HEK293 (cell line): ENCODE data around the gene MYZAP.

Experiments
- CTCF ChIA-PET: fragments of 350-600 bp; formaldehyde crosslinking; extraction: SDS; loops from one replicate; lab custom pipeline; 2021; ENCODE audit warnings: antibody characterized with exemption; lab: Yijun Ruan, JAX
- POLR2A ChIA-PET: fragments of 300-600 bp; formaldehyde crosslinking; extraction: SDS; loops from one replicate; lab custom pipeline; 2020; ENCODE audit warnings: antibody characterized with exemption, inconsistent platforms; lab: Yijun Ruan, JAX
- H3K27ac ChIP-seq: fragments of 200-500 bp; sonication (Bioruptor generic); 2 replicates; pipeline ENCODE4 v1.5.1; 2014; ENCODE audit warnings: low read depth, low read length, control low read depth, inconsistent platforms; ENCODE audit errors: extremely low read depth
- H3K36me3 ChIP-seq, 2 experiments: fragments of 200-500 bp in 1 of 2; sonication (Bioruptor generic) in 1 of 2; 1 replicate in 1 of 2; 2 replicates in 1 of 2; pipeline ENCODE4 v1.5.1; 2014 to 2017; ENCODE audit warnings: inconsistent platforms in 2 of 2, low read length in 2 of 2; ENCODE audit not compliant: control insufficient read depth in 2 of 2, insufficient read depth in 1 of 2
- H3K4me1 ChIP-seq: fragments of 200-500 bp; sonication (Bioruptor generic); 2 replicates; pipeline ENCODE4 v1.5.1; 2014; ENCODE audit warnings: mild to moderate bottlenecking, low read length, inconsistent platforms; ENCODE audit not compliant: control insufficient read depth, insufficient read depth
- H3K4me3 ChIP-seq: 2 replicates; pipeline ENCODE4 v1.5.1; 2011; ENCODE audit warnings: low read depth, mild to moderate bottlenecking, control low read depth, low read length, moderate library complexity
- H3K9me3 ChIP-seq: fragments of 200-500 bp; sonication (Bioruptor generic); 2 replicates; pipeline ENCODE4 v1.5.1; 2014; ENCODE audit warnings: low read depth, low read length, inconsistent platforms; ENCODE audit not compliant: control insufficient read depth, insufficient read depth
- BCL11A ChIP-seq: fragments of 450-650 bp; formaldehyde crosslinking; IDR thresholded peaks from 2 replicates; pipeline ENCODE4 v1.5.1; 2016; ENCODE audit warnings: low read depth, missing biosample characterization, missing genetic modification characterization
- BCL6B ChIP-seq: fragments of 450-650 bp; formaldehyde crosslinking; IDR thresholded peaks from 2 replicates; pipeline ENCODE4 v1.5.1; 2017; ENCODE audit warnings: missing biosample characterization, missing genetic modification characterization
- CTCF ChIP-seq: fragments of 450-650 bp; formaldehyde crosslinking; IDR thresholded peaks from 2 replicates; pipeline ENCODE4 v1.5.1; 2016; ENCODE audit warnings: missing biosample characterization, missing genetic modification characterization
- GFI1B ChIP-seq: fragments of 450-650 bp; formaldehyde crosslinking; IDR thresholded peaks from 2 replicates; pipeline ENCODE4 v1.5.1; 2016; ENCODE audit warnings: missing biosample characterization, missing genetic modification characterization
- HOXD13 ChIP-seq: sonication (generic); formaldehyde crosslinking; IDR thresholded peaks from 2 replicates; pipeline ENCODE4 v1.8.0; 2022; ENCODE audit warnings: missing genetic modification reagents, borderline replicate concordance
- INSM2 ChIP-seq: fragments of 450-650 bp; formaldehyde crosslinking; IDR thresholded peaks from 2 replicates; pipeline ENCODE4 v1.5.1; 2016; ENCODE audit warnings: missing biosample characterization, missing genetic modification characterization
- OSR2 ChIP-seq: fragments of 450-650 bp; formaldehyde crosslinking; IDR thresholded peaks from 2 replicates; pipeline ENCODE4 v1.5.1; 2016; ENCODE audit warnings: missing biosample characterization, missing genetic modification characterization
- SCRT1 ChIP-seq: fragments of 450-650 bp; formaldehyde crosslinking; IDR thresholded peaks from 2 replicates; pipeline ENCODE4 v1.5.1; 2016; ENCODE audit warnings: missing biosample characterization, missing genetic modification characterization, borderline replicate concordance
- SETDB1 ChIP-seq: IDR thresholded peaks from one replicate; pipeline ENCODE4 v1.6.1; 2017; ENCODE audit warnings: mild to moderate bottlenecking, low read length, moderate library complexity, mixed read lengths; ENCODE audit not compliant: insufficient read length
- ZBTB21 ChIP-seq: fragments of 450-650 bp; formaldehyde crosslinking; IDR thresholded peaks from 2 replicates; pipeline ENCODE4 v1.5.1; 2017; ENCODE audit warnings: missing biosample characterization, missing genetic modification characterization
- ZBTB44 ChIP-seq: fragments of 450-650 bp; IDR thresholded peaks from 2 replicates; pipeline ENCODE4 v1.5.1; 2018; ENCODE audit warnings: missing biosample characterization, mild to moderate bottlenecking, missing genetic modification characterization
- ZBTB48 ChIP-seq: fragments of 450-650 bp; formaldehyde crosslinking; IDR thresholded peaks from 2 replicates; pipeline ENCODE4 v1.5.1; 2016; ENCODE audit warnings: missing biosample characterization, missing genetic modification characterization
- ZNF132 ChIP-seq: fragments of 450-650 bp; formaldehyde crosslinking; IDR thresholded peaks from 2 replicates; pipeline ENCODE4 v1.5.1; 2017; ENCODE audit warnings: missing biosample characterization, missing genetic modification characterization, borderline replicate concordance
- ZNF140 ChIP-seq: fragments of 450-650 bp; formaldehyde crosslinking; IDR thresholded peaks from 2 replicates; pipeline ENCODE4 v1.5.1; 2016; ENCODE audit warnings: missing biosample characterization, missing genetic modification characterization
- ZNF169 ChIP-seq: fragments of 450-650 bp; formaldehyde crosslinking; IDR thresholded peaks from 2 replicates; pipeline ENCODE4 v1.5.1; 2016; ENCODE audit warnings: missing biosample characterization, missing genetic modification characterization
- ZNF335 ChIP-seq: fragments of 450-650 bp; formaldehyde crosslinking; conservative IDR thresholded peaks from 2 replicates; pipeline ENCODE4 v1.5.1; 2016; ENCODE audit warnings: missing biosample characterization, missing genetic modification characterization
- ZNF366 ChIP-seq: fragments of 450-650 bp; formaldehyde crosslinking; conservative IDR thresholded peaks from 2 replicates; pipeline ENCODE4 v1.5.1; 2016; ENCODE audit warnings: missing biosample characterization, missing genetic modification characterization
- ZNF416 ChIP-seq: fragments of 450-650 bp; formaldehyde crosslinking; IDR thresholded peaks from 2 replicates; pipeline ENCODE4 v1.5.1; 2016; ENCODE audit warnings: missing biosample characterization, missing genetic modification characterization
- ZNF473 ChIP-seq: fragments of 450-650 bp; formaldehyde crosslinking; IDR thresholded peaks from 2 replicates; pipeline ENCODE4 v1.5.1; 2017; ENCODE audit warnings: missing biosample characterization, missing genetic modification characterization
- ZNF488 ChIP-seq: fragments of 450-650 bp; formaldehyde crosslinking; IDR thresholded peaks from 2 replicates; pipeline ENCODE4 v1.5.1; 2016; ENCODE audit warnings: missing biosample characterization, missing genetic modification characterization
- ZNF521 ChIP-seq: fragments of 450-650 bp; formaldehyde crosslinking; IDR thresholded peaks from 2 replicates; pipeline ENCODE4 v1.5.1; 2017; ENCODE audit warnings: missing biosample characterization, mild to moderate bottlenecking, missing genetic modification characterization
- ZNF529 ChIP-seq: fragments of 450-650 bp; formaldehyde crosslinking; IDR thresholded peaks from 2 replicates; pipeline ENCODE4 v1.5.1; 2017; ENCODE audit warnings: missing genetic modification characterization, missing biosample characterization; ENCODE audit not compliant: insufficient replicate concordance
- ZNF544 ChIP-seq: fragments of 450-650 bp; formaldehyde crosslinking; IDR thresholded peaks from 2 replicates; pipeline ENCODE4 v1.5.0; 2017; ENCODE audit warnings: missing biosample characterization, missing genetic modification characterization
- ZNF548 ChIP-seq: fragments of 450-650 bp; formaldehyde crosslinking; IDR thresholded peaks from 2 replicates; pipeline ENCODE4 v1.5.1; 2016; ENCODE audit warnings: missing biosample characterization, missing genetic modification characterization
- ZNF626 ChIP-seq: fragments of 450-650 bp; sonication (Bioruptor Pico); formaldehyde crosslinking; IDR thresholded peaks from 2 replicates; pipeline ENCODE4 v1.5.1; 2018; ENCODE audit warnings: missing biosample characterization, missing genetic modification characterization, inconsistent platforms
- ZNF776 ChIP-seq: fragments of 450-650 bp; formaldehyde crosslinking; IDR thresholded peaks from 2 replicates; pipeline ENCODE4 v1.5.0; 2017; ENCODE audit warnings: missing biosample characterization, missing genetic modification characterization, borderline replicate concordance
- ZSCAN23 ChIP-seq: fragments of 450-650 bp; formaldehyde crosslinking; IDR thresholded peaks from 2 replicates; pipeline ENCODE4 v1.5.1; 2016; ENCODE audit warnings: missing biosample characterization, missing genetic modification characterization

Gene MYZAP

GRCh38 chr15:57618325-57618724 is 26.6 kb downstream of the MYZAP start:
- Histone ChIP-seq H3K9me3 (no peaks in the 10 kb centered on the region), H3K36me3 (no peaks in the 10 kb centered on the region), H3K4me1 (no peaks in the 10 kb centered on the region), H3K4me3 (no peak overlapping the region), H3K27ac (no peak overlapping the region)
- POLR2A ChIA-PET = no interaction called here
- no peak for TF ChIP-seq ZNF366 (tag by site-specific recombination)
- no peak for TF ChIP-seq ZNF548
- TF ChIP-seq ZNF544 (tag by site-specific recombination) = no peak
- no peak for TF ChIP-seq ZBTB44
- no peak for TF ChIP-seq HOXD13 (CRISPR knock-in tag)
- no peak for TF ChIP-seq ZNF529 (tag by site-specific recombination)
- no peak for TF ChIP-seq ZNF169
- TF ChIP-seq SETDB1 = no peak
- TF ChIP-seq GFI1B (tag by site-specific recombination) = no peak
- TF ChIP-seq ZNF521 = no peak
- TF ChIP-seq ZNF626 (tag by site-specific recombination) = no peak
- CTCF ChIA-PET = interaction anchor here (0.6 to 1.3 kb wide), 2 partner anchors 56 to 114 kb away, joined by 3 to 5 read pairs; no protein-coding TSS in a partner anchor

GRCh38 chr15:57619746-57620145 is 28.0 kb downstream of the MYZAP start:
- ChIA-PET CTCF (interaction anchor here (0.6 to 1.5 kb wide), 3 partner anchors 58 to 246 kb away, joined by 3 to 4 read pairs (median 3); no protein-coding TSS in a partner anchor), POLR2A (no interaction called here)
- Histone ChIP-seq H3K4me3 (no peak overlapping the region), H3K36me3 (no peaks in the 10 kb centered on the region), H3K4me1 (no peaks in the 10 kb centered on the region), H3K27ac (no peak overlapping the region), H3K9me3 (no peaks in the 10 kb centered on the region)
- TF ChIP-seq CTCF (tag by site-specific recombination) = no peak

- ChIA-PET CTCF (no interaction called here), POLR2A (no interaction called here)
- H3K27ac ChIP-seq = no peak overlapping the region
- no peak overlapping the region for H3K4me3 ChIP-seq
- no peaks in the 10 kb centered on the region for H3K36me3 ChIP-seq
- H3K4me1 ChIP-seq = no peaks in the 10 kb centered on the region
- no peaks in the 10 kb centered on the region for H3K9me3 ChIP-seq
- TF ChIP-seq ZNF473 (tag by site-specific recombination) (no peak), ZBTB48 (tag by site-specific recombination) (no peak), OSR2 (tag by site-specific recombination) (no peak), ZNF132 (tag by site-specific recombination) (no peak), ZNF335 (tag by site-specific recombination) (no peak), ZNF488 (tag by site-specific recombination) (no peak), ZNF529 (tag by site-specific recombination) (no peak), ZNF140 (tag by site-specific recombination) (no peak), ZNF776 (tag by site-specific recombination) (no peak), ZSCAN23 (no peak), BCL11A (no peak), BCL6B (tag by site-specific recombination) (no peak), SCRT1 (tag by site-specific recombination) (no peak), ZBTB21 (tag by site-specific recombination) (no peak), ZNF416 (tag by site-specific recombination) (no peak), INSM2 (tag by site-specific recombination) (no peak)
These were observed 33.0 kb downstream of the MYZAP start for GRCh38 chr15:57624730-57625129.
